Activated T-helper 2 cell treated with anti-CD3 and anti-CD28 coated beads, Interferon-gamma antibody, Interleukin-2, Interleukin-4, amounts not matched to agents 10 μg/mL and 5 μg/mL and 100 μg/mL, durations not matched to agents 14 hours and 24 hours and 36 hours (primary cell): ENCODE results near the gene CENPV. TPM values are rescaled to one million over a fixed set of nuclear protein-coding genes. Genes with fewer than 3 reads are reported as not detected.
"Not testable (repeated sequence)": the region's sequence is repeated elsewhere in the genome, so short reads cannot be mapped to it uniquely, and the experiment has no call there.

Experiments
- DNase-seq: peaks from one replicate; pipeline ENCODE4 v3.0.0; 2021; ENCODE audit warnings: low spot score
- H3K27ac Mint-ChIP-seq: one replicate; pipeline ENCODE4 v1.8.0; 2021; ENCODE audit warnings: mixed read lengths
- H3K27me3 Mint-ChIP-seq: one replicate; pipeline ENCODE4 v1.8.0; 2021; ENCODE audit warnings: low read depth, mixed read lengths
- H3K36me3 Mint-ChIP-seq: one replicate; pipeline ENCODE4 v1.8.0; 2021; ENCODE audit warnings: low read depth, mixed read lengths
- H3K4me1 Mint-ChIP-seq: one replicate; pipeline ENCODE4 v1.8.0; 2021; ENCODE audit warnings: low read depth, mixed read lengths
- H3K4me3 Mint-ChIP-seq: one replicate; pipeline ENCODE4 v1.8.0; 2021; ENCODE audit warnings: low read depth, mild to moderate bottlenecking, moderate library complexity, mixed read lengths
- H3K9me3 Mint-ChIP-seq: one replicate; pipeline ENCODE4 v1.8.0; 2021; ENCODE audit warnings: mixed read lengths
- intact Hi-C: fragments of 100-400 bp; cut with micrococcal nuclease; formaldehyde crosslinking; loops from one replicate; pipeline ENCODE4 v1.15.1; 2023
- total RNA-seq: library from RNA; stranded (reverse); gene quantifications from 2 replicates; pipeline ENCODE4 v1.2.3, GENCODE V29; 2022

The CENPV gene
- total RNA-seq, 1 donor from 2014 or later = 69.9 TPM

DNA sequence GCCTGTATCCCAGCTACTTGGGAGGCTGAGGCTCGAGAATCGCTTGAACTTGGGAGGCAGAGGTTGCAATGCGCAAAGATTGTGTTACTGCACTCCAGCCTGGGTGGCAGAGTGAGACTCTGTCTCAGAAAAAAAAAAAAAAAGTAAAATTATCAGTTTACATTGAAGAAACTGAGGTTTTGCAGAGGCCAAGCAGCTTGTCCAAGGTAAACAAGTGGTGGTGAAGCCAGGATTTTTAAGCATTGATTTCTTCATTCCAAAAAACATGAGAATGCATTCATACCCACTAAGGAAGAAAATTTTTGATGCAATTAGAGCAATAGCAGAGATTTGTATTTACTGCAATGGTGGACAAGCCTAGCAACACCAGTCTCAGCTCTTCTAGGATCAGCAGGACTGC lies 52.7 kb downstream of the CENPV start:
- no peak overlapping the region for H3K27ac Mint-ChIP-seq
- no peaks in the 10 kb centered on the region for H3K9me3 Mint-ChIP-seq
- DNase-seq = no peak
- intact Hi-C loops = no loop called here
- no peak overlapping the region for H3K4me3 Mint-ChIP-seq
- no peaks in the 10 kb centered on the region for H3K27me3 Mint-ChIP-seq
- H3K4me1 Mint-ChIP-seq = peaks cover 9% of the 10 kb centered on the region
- peaks cover 8% of the 10 kb centered on the region for H3K36me3 Mint-ChIP-seq

DNA sequence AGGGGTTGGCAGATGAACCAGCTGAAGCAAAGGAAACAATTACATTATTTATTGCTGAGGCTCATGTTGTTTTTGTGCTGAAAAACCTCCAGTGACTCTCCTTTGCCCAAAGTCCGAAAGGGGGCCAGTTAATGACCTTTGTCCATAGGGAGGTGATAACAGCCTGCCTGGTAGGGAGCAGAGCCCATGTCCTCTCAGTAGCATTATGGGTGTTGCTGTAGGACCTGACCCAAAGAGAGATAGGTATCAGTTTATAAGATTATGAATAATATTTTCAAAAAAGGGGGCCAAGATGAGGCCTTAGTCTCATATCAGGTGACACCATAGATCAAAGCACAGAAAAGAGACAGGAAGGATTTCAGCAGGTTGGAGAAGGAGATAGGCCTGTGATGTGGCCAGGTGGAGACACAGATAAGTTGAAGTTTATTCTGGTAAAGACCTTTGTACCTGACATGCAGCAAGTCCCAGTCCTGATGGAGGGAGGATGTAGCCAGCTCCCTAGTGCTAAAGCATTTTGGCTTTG lies 55.1 kb downstream of the CENPV start:
- Mint-ChIP-seq H3K9me3 (no peaks in the 10 kb centered on the region), H3K27me3 (no peaks in the 10 kb centered on the region), H3K27ac (no peak overlapping the region), H3K4me1 (peaks cover 12% of the 10 kb centered on the region), H3K36me3 (peaks cover 8% of the 10 kb centered on the region), H3K4me3 (no peak overlapping the region)
- intact Hi-C loops = no loop called here
- DNase-seq = no peak

DNA sequence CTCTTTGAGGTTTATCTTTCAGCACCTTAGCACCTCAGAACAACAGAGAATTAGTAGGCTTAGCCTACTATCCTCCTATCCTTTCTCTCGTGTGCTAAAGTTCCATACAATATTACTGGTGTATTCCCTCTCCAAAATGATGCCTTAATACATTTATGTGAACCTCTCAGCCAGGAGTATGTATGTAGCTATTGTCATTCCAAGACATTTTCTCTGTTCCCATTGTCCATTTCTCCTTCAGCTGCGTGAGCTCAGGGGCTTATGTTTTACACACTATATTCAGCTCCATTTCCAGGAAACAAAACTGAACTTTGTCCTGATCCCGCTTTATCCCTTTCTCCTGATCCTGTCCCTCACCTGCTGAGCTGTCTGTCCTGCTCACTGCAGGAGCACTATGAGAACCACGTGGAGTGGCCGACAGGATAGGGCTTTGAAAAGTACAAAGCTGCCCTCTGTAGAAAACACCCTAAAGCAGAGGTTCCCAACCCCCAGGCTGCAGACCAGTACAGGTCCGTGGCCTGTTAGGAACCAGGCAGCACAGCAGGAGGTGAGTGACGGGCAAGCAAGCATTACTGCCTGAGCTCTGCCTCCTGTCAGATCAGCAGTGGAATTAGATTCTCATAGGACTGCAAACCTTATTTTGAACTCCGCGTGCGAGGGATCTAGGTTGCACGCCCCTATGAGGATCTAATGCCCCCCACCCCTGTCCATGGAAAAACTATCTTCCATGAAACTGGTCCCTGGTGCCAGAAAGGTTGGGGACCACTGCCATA lies 55.7 kb downstream of the CENPV start:
- H3K9me3 Mint-ChIP-seq = no peaks in the 10 kb centered on the region
- peaks cover 8% of the 10 kb centered on the region for H3K36me3 Mint-ChIP-seq
- H3K4me1 Mint-ChIP-seq = peaks cover 12% of the 10 kb centered on the region
- H3K27ac Mint-ChIP-seq = no peak overlapping the region
- H3K27me3 Mint-ChIP-seq = no peaks in the 10 kb centered on the region
- H3K4me3 Mint-ChIP-seq = no peak overlapping the region
- DNase-seq = no peak
- intact Hi-C loops = no loop called here

DNA sequence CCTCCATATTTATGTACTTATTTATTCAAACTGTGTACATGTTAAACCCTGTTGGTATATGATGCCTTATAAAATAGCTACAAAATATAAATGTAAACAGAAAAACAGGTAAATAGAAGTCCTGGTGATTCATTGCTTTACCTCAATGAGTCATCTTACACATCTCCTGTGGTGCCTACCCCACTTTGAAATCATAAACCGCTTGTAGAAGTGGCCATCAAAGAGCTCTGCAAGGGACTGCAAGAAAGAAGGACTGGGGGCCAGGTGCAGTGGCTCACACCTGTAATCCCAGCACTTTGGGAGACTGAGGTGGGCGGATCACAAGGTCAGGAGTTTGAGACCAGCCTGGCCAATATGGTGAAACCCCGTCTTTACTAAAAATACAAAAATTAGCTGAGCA lies 57.2 kb downstream of the CENPV start:
- peaks cover 13% of the 10 kb centered on the region for H3K4me1 Mint-ChIP-seq
- H3K27ac Mint-ChIP-seq, DNase-seq, H3K36me3 Mint-ChIP-seq, H3K27me3 Mint-ChIP-seq, H3K4me3 Mint-ChIP-seq, H3K9me3 Mint-ChIP-seq, intact Hi-C loops: not testable (repeated sequence)

DNA sequence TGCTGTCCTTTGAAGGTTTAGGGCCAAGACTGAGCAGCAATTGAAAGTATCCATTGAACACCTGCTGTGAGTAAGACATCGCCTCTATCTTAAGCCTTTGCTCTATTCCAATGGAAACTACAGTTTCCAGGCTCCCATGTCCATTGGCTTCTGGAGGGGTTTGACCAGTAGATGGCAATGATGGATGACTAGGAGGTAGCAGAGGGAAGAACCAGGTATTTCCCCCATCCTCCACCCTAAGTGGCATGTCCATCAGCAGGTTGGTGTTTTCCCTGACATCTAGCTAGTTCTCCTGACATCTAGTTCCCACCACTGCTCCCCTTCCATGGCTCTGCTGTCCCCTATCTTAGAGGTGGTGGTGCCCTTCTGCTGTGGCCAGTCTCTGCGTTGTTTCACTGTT lies 58.7 kb downstream of the CENPV start:
- no peak overlapping the region for H3K27ac Mint-ChIP-seq
- no peaks in the 10 kb centered on the region for H3K9me3 Mint-ChIP-seq
- no peak overlapping the region for H3K4me3 Mint-ChIP-seq
- intact Hi-C loops = no loop called here
- H3K27me3 Mint-ChIP-seq = no peaks in the 10 kb centered on the region
- H3K4me1 Mint-ChIP-seq = peaks cover 13% of the 10 kb centered on the region
- peaks cover 4% of the 10 kb centered on the region for H3K36me3 Mint-ChIP-seq
- DNase-seq = no peak

DNA sequence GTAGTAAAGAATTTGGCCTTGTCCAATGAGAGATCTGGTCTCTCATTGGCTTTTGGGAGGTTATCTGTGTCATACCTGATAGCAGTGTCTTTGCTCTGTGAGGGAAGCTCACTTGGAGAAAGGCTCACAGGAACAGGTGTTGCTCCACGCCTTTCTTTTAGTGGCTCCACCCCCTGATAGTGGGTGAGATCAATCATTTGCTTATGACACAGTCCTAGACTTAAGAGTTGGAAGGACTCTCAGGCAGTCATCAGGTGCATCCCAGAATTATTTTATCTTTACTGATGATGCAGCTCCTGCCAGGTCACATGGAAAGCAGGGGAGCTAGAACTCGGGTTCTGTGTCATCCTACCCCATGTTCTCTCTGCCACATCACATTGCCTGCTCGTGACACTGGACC lies 59.3 kb downstream of the CENPV start:
- Mint-ChIP-seq H3K4me1 (peaks cover 17% of the 10 kb centered on the region), H3K9me3 (no peaks in the 10 kb centered on the region), H3K36me3 (peaks cover 5% of the 10 kb centered on the region), H3K4me3 (no peak overlapping the region), H3K27ac (no peak overlapping the region), H3K27me3 (no peaks in the 10 kb centered on the region)
- intact Hi-C loops = no loop called here
- no peak for DNase-seq

Other genes with a start within 250 kb of the CENPV start
- 134 and 139 TPM in 2 replicates for gene NCOR1, start 137.9 kb downstream of the CENPV start, total RNA-seq
- 40.1 and 40.6 TPM in 2 replicates for gene PIGL, start 136.3 kb downstream of the CENPV start, total RNA-seq
- gene UBB, start 27.6 kb upstream of the CENPV start, total RNA-seq = 1,784 and 1,798 TPM in 2 replicates
- gene TRPV2, start 62.1 kb upstream of the CENPV start, total RNA-seq = 44.4 and 46.8 TPM in 2 replicates
- gene LRRC75A, start 138.7 kb upstream of the CENPV start, total RNA-seq = 2.0 and 2.6 TPM in 2 replicates
- 6.0 and 7.9 TPM in 2 replicates for gene ZNF287, start 215.7 kb upstream of the CENPV start, total RNA-seq